GM19193 (cell line): Measurements from ENCODE around the gene ABHD3.

Source experiments
- POLR2A ChIP-seq: IDR thresholded peaks from 4 replicates; pipeline ENCODE4 v1.6.1; 2011; ENCODE audit not compliant: insufficient read depth, insufficient read length; ENCODE audit errors: extremely low read depth

Gene ABHD3

GRCh38 chr18:21704603-21705364, at the start of gene ABHD3:
Gene ABHD3, minus strand, starts transcription at chr18:21704774. Its CDS starts 109 bp downstream, at chr18:21704665.
- peak; percentile 83 for TF ChIP-seq POLR2A

GRCh38 chr18:21747764-21748693, 43.5 kb upstream of the ABHD3 start:
- TF ChIP-seq POLR2A, result no peak

- TF ChIP-seq POLR2A, result no peak
These were observed 42.7 kb upstream of the ABHD3 start for GRCh38 chr18:21747268-21747667.

GRCh38 chr18:21745231-21745630, 40.7 kb upstream of the ABHD3 start:
- no peak for TF ChIP-seq POLR2A

- TF ChIP-seq POLR2A, result no peak
These were observed 38.7 kb upstream of the ABHD3 start for GRCh38 chr18:21743166-21743832.

- TF ChIP-seq POLR2A, result no peak
These were observed 37.7 kb upstream of the ABHD3 start for GRCh38 chr18:21742315-21742687.

- TF ChIP-seq POLR2A, result no peak
These were observed 37.2 kb upstream of the ABHD3 start for GRCh38 chr18:21741562-21742314.

- no peak for TF ChIP-seq POLR2A
These were observed 36.7 kb upstream of the ABHD3 start for GRCh38 chr18:21741312-21741561.

- TF ChIP-seq POLR2A, result peak; percentile 72
These were observed 36.2 kb upstream of the ABHD3 start, which contains the start of gene MIB1 for GRCh38 chr18:21740538-21741311. Gene MIB1, plus strand, starts transcription at chr18:21740792. Its CDS starts 792 bp downstream, at chr18:21741584.

GRCh38 chr18:21739604-21740537, 35.3 kb upstream of the ABHD3 start:
- no peak for TF ChIP-seq POLR2A

- no peak for TF ChIP-seq POLR2A
These were observed 31.0 kb upstream of the ABHD3 start for GRCh38 chr18:21735452-21736015.

GRCh38 chr18:21733011-21733410, 28.4 kb upstream of the ABHD3 start:
- no peak for TF ChIP-seq POLR2A

- TF ChIP-seq POLR2A, result no peak
These were observed 23.1 kb upstream of the ABHD3 start for GRCh38 chr18:21727702-21728101.
